ENCODE data around the gene VPREB3.

Gene VPREB3

DNA sequence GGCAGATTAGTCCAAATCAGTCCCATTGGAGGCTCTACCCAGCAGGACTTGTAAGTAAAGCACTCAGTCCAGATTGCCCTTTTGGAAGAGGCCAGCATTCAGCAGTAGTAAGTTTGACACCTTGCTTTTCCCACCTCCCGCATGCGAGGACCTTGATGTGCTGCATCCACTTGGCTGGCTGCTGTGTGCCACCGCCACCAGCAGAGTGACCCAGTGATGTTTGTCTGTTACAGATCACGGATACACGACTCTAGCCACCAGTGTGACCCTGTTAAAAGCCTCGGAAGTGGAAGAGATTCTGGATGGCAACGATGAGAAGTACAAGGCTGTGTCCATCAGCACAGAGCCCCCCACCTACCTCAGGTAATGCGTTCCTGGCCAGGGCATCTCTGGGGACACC, 39.1 kb upstream of the VPREB3 start:
- Histone ChIP-seq H3K36me3 (ENCODE audit: insufficient read depth, low read length) (peaks cover 63% of the 10 kb centered on the region), H2AFZ (ENCODE audit: low read length) (no peak overlapping the region), H3K9me3 (ENCODE audit: low read length) (no peaks in the 10 kb centered on the region), H3K4me3 (ENCODE audit: low read depth, low read length, poor library complexity, severe bottlenecking) (no peak overlapping the region), H3K9ac (ENCODE audit: low read length) (no peak overlapping the region), H3K79me2 (ENCODE audit: insufficient read depth, low read length) (peaks cover 37% of the 10 kb centered on the region), H3K27me3 (ENCODE audit: insufficient read depth, low read length) (no peaks in the 10 kb centered on the region), H3F3A (ENCODE audit: insufficient read depth, low read length) (peaks cover 6% of the 10 kb centered on the region; the same call in 1 of the 2 replicates), H3K4me2 (ENCODE audit: low read length) (no peak overlapping the region), H3K4me1 (ENCODE audit: insufficient read depth, low read length, severe bottlenecking) (peaks cover 22% of the 10 kb centered on the region), H3K9me2 (ENCODE audit: low read depth, low read length) (no peaks in the 10 kb centered on the region), H3K27ac (ENCODE audit: low read depth, low read length, poor library complexity, severe bottlenecking) (no peak overlapping the region), H4K20me1 (ENCODE audit: insufficient read depth, low read length) (no peaks in the 10 kb centered on the region)
- TF ChIP-seq, protein P1, sequence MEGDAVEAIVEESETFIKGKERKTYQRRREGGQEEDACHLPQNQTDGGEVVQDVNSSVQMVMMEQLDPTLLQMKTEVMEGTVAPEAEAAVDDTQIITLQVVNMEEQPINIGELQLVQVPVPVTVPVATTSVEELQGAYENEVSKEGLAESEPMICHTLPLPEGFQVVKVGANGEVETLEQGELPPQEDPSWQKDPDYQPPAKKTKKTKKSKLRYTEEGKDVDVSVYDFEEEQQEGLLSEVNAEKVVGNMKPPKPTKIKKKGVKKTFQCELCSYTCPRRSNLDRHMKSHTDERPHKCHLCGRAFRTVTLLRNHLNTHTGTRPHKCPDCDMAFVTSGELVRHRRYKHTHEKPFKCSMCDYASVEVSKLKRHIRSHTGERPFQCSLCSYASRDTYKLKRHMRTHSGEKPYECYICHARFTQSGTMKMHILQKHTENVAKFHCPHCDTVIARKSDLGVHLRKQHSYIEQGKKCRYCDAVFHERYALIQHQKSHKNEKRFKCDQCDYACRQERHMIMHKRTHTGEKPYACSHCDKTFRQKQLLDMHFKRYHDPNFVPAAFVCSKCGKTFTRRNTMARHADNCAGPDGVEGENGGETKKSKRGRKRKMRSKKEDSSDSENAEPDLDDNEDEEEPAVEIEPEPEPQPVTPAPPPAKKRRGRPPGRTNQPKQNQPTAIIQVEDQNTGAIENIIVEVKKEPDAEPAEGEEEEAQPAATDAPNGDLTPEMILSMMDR (IDR thresholded peaks at IDR 0.05; ENCODE audit: low read length), result no peak
- TF ChIP-seq EZH2 (IDR thresholded peaks at IDR 0.05; ENCODE audit: borderline replicate concordance, low read length), result no peak

DNA sequence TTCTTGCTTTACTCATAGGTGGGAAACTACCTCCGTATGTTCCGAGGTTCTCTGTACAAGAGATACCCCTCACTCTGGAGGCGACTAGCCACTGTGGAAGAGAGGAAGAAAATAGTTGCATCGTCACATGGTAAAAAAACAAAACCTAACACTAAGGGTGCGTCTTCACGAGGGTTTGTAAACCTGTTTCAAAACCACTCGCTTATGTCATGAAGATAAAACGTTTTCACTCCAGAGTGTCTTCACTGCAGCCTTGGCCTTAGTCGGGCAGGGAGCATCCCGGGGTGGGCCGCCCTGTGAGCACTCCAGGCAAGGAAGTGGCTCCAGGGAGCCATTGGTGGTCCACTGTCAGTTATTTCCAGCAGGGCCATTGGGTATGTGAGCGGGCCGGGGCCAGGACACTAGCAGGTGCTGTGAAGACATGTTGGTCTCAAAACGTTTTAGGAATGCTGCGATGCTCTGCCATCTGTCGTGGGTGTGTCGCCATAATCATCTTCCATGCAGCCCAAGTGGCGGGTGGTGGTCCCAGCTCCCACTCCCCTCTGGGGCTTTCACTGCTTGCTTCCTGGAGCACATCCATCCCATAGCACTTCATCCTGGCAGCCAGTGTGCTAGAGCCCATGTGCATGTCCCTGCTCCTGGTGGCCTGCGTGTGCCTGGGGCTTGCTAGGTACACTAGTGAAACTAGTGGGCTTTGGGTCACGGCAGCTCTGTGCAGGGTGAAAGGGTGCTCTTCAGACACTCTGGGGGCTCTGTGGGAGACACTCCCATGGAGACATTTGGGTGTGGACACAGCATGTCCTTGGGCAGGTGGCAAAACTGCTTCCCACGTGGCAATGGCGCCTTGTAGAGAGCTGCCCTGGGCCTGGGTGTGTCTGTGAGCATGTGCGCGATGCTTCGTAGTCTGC, 37.8 kb upstream of the VPREB3 start:
- no peak overlapping the region for H3K4me2 ChIP-seq (ENCODE audit: low read length)
- no peak overlapping the region for H3K4me3 ChIP-seq (ENCODE audit: low read depth, low read length, poor library complexity, severe bottlenecking)
- H2AFZ ChIP-seq (ENCODE audit: low read length), result no peak overlapping the region
- H3K9me3 ChIP-seq (ENCODE audit: low read length), result no peaks in the 10 kb centered on the region
- peaks cover 47% of the 10 kb centered on the region for H3K79me2 ChIP-seq (ENCODE audit: insufficient read depth, low read length)
- peaks cover 6% of the 10 kb centered on the region; the same call in 1 of the 2 replicates for H3F3A ChIP-seq (ENCODE audit: insufficient read depth, low read length)
- no peaks in the 10 kb centered on the region for H4K20me1 ChIP-seq (ENCODE audit: insufficient read depth, low read length)
- H3K36me3 ChIP-seq (ENCODE audit: insufficient read depth, low read length), result peaks cover 55% of the 10 kb centered on the region
- H3K9ac ChIP-seq (ENCODE audit: low read length), result no peak overlapping the region
- H3K27ac ChIP-seq (ENCODE audit: low read depth, low read length, poor library complexity, severe bottlenecking), result no peak overlapping the region
- TF ChIP-seq EZH2 (IDR thresholded peaks at IDR 0.05; ENCODE audit: borderline replicate concordance, low read length), result no peak
- TF ChIP-seq, protein P1 (IDR thresholded peaks at IDR 0.05; ENCODE audit: low read length), result no peak
- H3K9me2 ChIP-seq (ENCODE audit: low read depth, low read length), result no peaks in the 10 kb centered on the region
- H3K27me3 ChIP-seq (ENCODE audit: insufficient read depth, low read length), result no peaks in the 10 kb centered on the region
- H3K4me1 ChIP-seq (ENCODE audit: insufficient read depth, low read length, severe bottlenecking), result peaks cover 28% of the 10 kb centered on the region

DNA sequence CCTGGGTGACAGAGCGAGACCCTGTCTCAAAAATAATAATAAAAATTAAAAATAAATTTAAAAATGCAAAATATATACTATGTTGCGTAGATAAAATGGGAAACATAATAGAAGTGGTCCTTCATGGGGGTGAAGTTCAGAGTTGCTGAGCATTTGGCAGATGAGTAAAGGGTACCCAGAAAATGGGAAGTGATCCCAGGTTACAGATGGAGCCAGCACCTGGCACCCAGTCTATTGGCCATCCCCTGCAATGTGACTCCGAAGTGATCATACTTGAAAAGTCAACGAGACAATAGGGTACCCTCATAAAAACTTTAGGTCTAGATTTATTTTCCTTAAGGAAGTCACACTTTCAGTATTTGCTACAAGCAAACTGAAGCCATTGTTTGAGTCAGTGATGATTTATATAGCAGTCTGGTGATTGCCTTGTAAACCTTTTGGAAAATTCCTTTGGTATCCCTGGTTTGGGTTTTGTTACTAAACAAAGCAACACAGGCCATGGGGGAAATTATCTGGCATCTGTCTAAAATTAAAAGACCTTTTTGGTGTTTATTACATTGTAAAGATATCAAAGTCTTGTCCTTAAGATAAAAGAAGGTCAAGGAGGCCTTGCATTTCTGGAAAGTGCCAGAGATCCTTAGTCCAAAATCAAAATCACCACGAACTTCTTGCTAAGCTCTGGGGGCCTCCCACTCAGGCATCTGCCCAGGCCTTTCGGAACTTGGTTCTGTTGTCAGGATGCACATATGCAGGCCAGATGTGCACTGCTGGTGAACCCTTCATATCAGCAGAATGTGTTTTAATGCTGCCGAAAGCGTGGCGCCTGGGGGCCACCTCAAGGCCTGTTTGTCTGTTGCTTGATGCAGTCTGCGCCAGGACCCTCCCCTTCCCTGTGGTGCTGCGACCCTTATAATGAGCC, 36.9 kb upstream of the VPREB3 start:
- no peaks in the 10 kb centered on the region for H4K20me1 ChIP-seq (ENCODE audit: insufficient read depth, low read length)

More for the DNA sequence above, 36.9 kb upstream of the VPREB3 start:
- no peaks in the 10 kb centered on the region for H3K9me3 ChIP-seq (ENCODE audit: low read length)
- H3F3A ChIP-seq (ENCODE audit: insufficient read depth, low read length), result peaks cover under 1% of the 10 kb centered on the region; the same call in 1 of the 2 replicates
- H3K9ac ChIP-seq (ENCODE audit: low read length), result no peak overlapping the region
- no peaks in the 10 kb centered on the region for H3K27me3 ChIP-seq (ENCODE audit: insufficient read depth, low read length)
- no peaks in the 10 kb centered on the region for H3K9me2 ChIP-seq (ENCODE audit: low read depth, low read length)
- H3K4me2 ChIP-seq (ENCODE audit: low read length), result no peak overlapping the region
- no peak overlapping the region for H3K4me3 ChIP-seq (ENCODE audit: low read depth, low read length, poor library complexity, severe bottlenecking)
- H3K4me1 ChIP-seq (ENCODE audit: insufficient read depth, low read length, severe bottlenecking), result peaks cover 34% of the 10 kb centered on the region
- no peak overlapping the region for H3K27ac ChIP-seq (ENCODE audit: low read depth, low read length, poor library complexity, severe bottlenecking)
- peaks cover 46% of the 10 kb centered on the region for H3K36me3 ChIP-seq (ENCODE audit: insufficient read depth, low read length)
- peaks cover 47% of the 10 kb centered on the region for H3K79me2 ChIP-seq (ENCODE audit: insufficient read depth, low read length)
- H2AFZ ChIP-seq (ENCODE audit: low read length), result no peak overlapping the region
- no peak for TF ChIP-seq EZH2 (IDR thresholded peaks at IDR 0.05; ENCODE audit: borderline replicate concordance, low read length)
- TF ChIP-seq, protein P1 (IDR thresholded peaks at IDR 0.05; ENCODE audit: low read length), result no peak
